NOMO-1 treated with dmso at 0.1 percent for 144 hours (cell line): ENCODE measurements around the gene ATP2A3.

Experiments used
- DNase-seq: peaks from one replicate; lab custom pipeline; 2025; ENCODE audit not compliant: unreplicated experiment; lab: John Stamatoyannopoulos, UW

Gene ATP2A3

DNA sequence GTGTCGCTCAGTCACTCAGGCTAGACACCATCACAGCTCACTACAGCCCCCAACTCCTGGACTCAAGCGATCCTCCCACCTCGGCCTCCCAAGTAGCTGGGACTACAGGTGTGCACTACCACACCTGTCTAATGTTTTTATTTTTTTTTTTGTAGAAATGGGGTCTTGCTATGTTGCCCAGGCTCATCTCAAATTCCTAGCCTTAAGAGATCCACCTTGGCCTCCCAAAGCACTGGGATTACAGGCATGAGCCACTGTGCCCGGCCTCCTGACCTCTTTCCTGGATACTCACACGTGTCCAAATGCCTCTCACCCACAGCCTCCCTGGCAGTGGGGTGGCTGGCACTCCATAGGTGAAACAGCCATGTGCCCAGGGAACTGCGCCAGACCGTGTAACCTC lies 88.9 kb downstream of the ATP2A3 start:
- no peak for DNase-seq
